ENCODE measurements around the gene XNDC1N. TPM values are rescaled to one million over a fixed set of nuclear protein-coding genes. Genes with fewer than 3 reads are reported as not detected.
A peak's percentile ranks its signal among the peaks of the same experiment; 100 is the strongest.

The XNDC1N gene
- total and polyA plus RNA-seq, 2 of the 13 experiments (the other 11 are each of a cell fraction or from before 2014, with no cell fraction given) = 3.4 to 7.5 TPM

GRCh38 chr11:71947498-71947897 lies 19.1 kb upstream of the XNDC1N start (continued):
- TF ChIP-seq GATAD1 (CRISPR knock-in tag; IDR thresholded peaks at IDR 0.05) (no peak), TFE3 (CRISPR knock-in tag; IDR thresholded peaks at IDR 0.05) (peak; percentile 57; the same call in 1 of the 2 replicates), NFIC (IDR thresholded peaks at IDR 0.05; ENCODE audit: low read length) (no peak), DDIT3 (CRISPR knock-in tag; IDR thresholded peaks at IDR 0.05) (0 out of 2 replicates have a peak, but pooled peaks have one; percentile 42), GPN1 (CRISPR knock-in tag; IDR thresholded peaks at IDR 0.05; ENCODE audit: borderline replicate concordance) (no peak), ERF (CRISPR knock-in tag; IDR thresholded peaks at IDR 0.05) (peak; percentile 60), ZNF75D (CRISPR knock-in tag; IDR thresholded peaks at IDR 0.05; ENCODE audit: borderline replicate concordance) (no peak), BRCA1 (CRISPR knock-in tag; IDR thresholded peaks at IDR 0.05) (no peak), ZNF441 (CRISPR knock-in tag; IDR thresholded peaks at IDR 0.05; ENCODE audit: borderline replicate concordance) (no peak), HIVEP1 (CRISPR knock-in tag; IDR thresholded peaks at IDR 0.05) (no peak), MZF1 (CRISPR knock-in tag; IDR thresholded peaks at IDR 0.05; ENCODE audit: borderline replicate concordance) (no peak), RARA (CRISPR knock-in tag; IDR thresholded peaks at IDR 0.05) (peak; percentile 86), HDAC2 (CRISPR knock-in tag; IDR thresholded peaks at IDR 0.05) (peak; percentile 86), NFKB2 (CRISPR knock-in tag; IDR thresholded peaks at IDR 0.05; ENCODE audit: borderline replicate concordance) (no peak), ZNF564 (CRISPR knock-in tag; IDR thresholded peaks at IDR 0.05) (no peak), AHR (CRISPR knock-in tag; IDR thresholded peaks at IDR 0.05) (no peak), ZBTB20 (CRISPR knock-in tag; IDR thresholded peaks at IDR 0.05; ENCODE audit: borderline replicate concordance, low read depth) (no peak), ZNF788 (CRISPR knock-in tag; IDR thresholded peaks at IDR 0.05; ENCODE audit: borderline replicate concordance) (no peak), ZNF879 (CRISPR knock-in tag; IDR thresholded peaks at IDR 0.05) (no peak), ZNF264 (CRISPR knock-in tag; IDR thresholded peaks at IDR 0.05) (peak; percentile 82; the same call in 1 of the 2 replicates), ZNF12 (CRISPR knock-in tag; IDR thresholded peaks at IDR 0.05) (no peak), ZNF790 (CRISPR knock-in tag; IDR thresholded peaks at IDR 0.05; ENCODE audit: borderline replicate concordance) (no peak), NKX3-1 (CRISPR knock-in tag; IDR thresholded peaks at IDR 0.05) (0 out of 2 replicates have a peak, but pooled peaks have one; percentile 17), ZNF20 (CRISPR knock-in tag; IDR thresholded peaks at IDR 0.05) (no peak), ZSCAN30 (CRISPR knock-in tag; IDR thresholded peaks at IDR 0.05) (no peak), ZNF224 (CRISPR knock-in tag; IDR thresholded peaks at IDR 0.05) (no peak), AGO2 (optimal IDR thresholded peaks at IDR 0.05; ENCODE audit: low read depth, low read length) (no peak), FOXO1 (CRISPR knock-in tag; IDR thresholded peaks at IDR 0.05) (peak; percentile 29; the same call in 1 of the 2 replicates), ZNF891 (CRISPR knock-in tag; IDR thresholded peaks at IDR 0.05) (no peak), KLF6 (CRISPR knock-in tag; IDR thresholded peaks at IDR 0.05) (0 out of 2 replicates have a peak, but pooled peaks have one; percentile 27), BCL6 (CRISPR knock-in tag; IDR thresholded peaks at IDR 0.05) (peak; percentile 88), RXRA (CRISPR knock-in tag; IDR thresholded peaks at IDR 0.05) (peak; percentile 42; the same call in 1 of the 2 replicates), TGIF2 (CRISPR knock-in tag; IDR thresholded peaks at IDR 0.05) (peak; percentile 49; the same call in 1 of the 2 replicates), NR2F2 (IDR thresholded peaks at IDR 0.05; ENCODE audit: borderline replicate concordance, low read depth) (peak; percentile 81), GABPA (IDR thresholded peaks at IDR 0.05; ENCODE audit: low read depth, low read length) (no peak), GABPA (CRISPR knock-in tag; IDR thresholded peaks at IDR 0.05; ENCODE audit: low read depth) (peak; percentile 46; the same call in 1 of the 2 replicates), ZNF33B (CRISPR knock-in tag; IDR thresholded peaks at IDR 0.05) (no peak)
